HCT116 (cell line): Measurements from ENCODE around the gene FH. TPM values are rescaled to one million over a fixed set of nuclear protein-coding genes. Genes with fewer than 3 reads are reported as not detected.

Experiments used
- ATAC-seq: fragments of 200-7000 bp; cut with Tn5 transposase; 2 replicates; pipeline ENCODE4 v1.9.1; 2020; ENCODE audit warnings: mild to moderate bottlenecking, moderate library complexity
- BruUV-seq: library from RNA; stranded (reverse); fragments of 400-500 nt; replicated peaks from 2 replicates; lab custom pipeline; 2021; lab: Mats Ljungman, UMichigan
- CTCF ChIA-PET: fragments of 300-600 bp; sonication (Branson Sonifier 250); formaldehyde crosslinking; loops from one replicate; lab custom pipeline; 2021; ENCODE audit warnings: antibody characterized with exemption; lab: Charles Lee
- POLR2A ChIA-PET: fragments of 300-600, 350-600 bp; sonication (Branson Sonifier 250); formaldehyde crosslinking; loops from one replicate; lab custom pipeline; 2021; ENCODE audit warnings: antibody characterized with exemption; lab: Charles Lee
- RAD21 ChIA-PET, 2 experiments: fragments of 300-600 bp; sonication (Branson Sonifier 250); formaldehyde crosslinking; loops; one replicate each; lab custom pipeline; 2023; ENCODE audit warnings: low total read pairs in 2 of 2; ENCODE audit not compliant: uncharacterized antibody in 2 of 2, unreplicated experiment in 2 of 2, low non-redundant PET in 1 of 2; lab: Charles Lee
- DNase-seq: peaks from one replicate; pipeline ENCODE4 v3.0.0-alpha.2; 2010; ENCODE audit warnings: low read depth, low spot score
- H2AFZ ChIP-seq: fragments of 200-600 bp; shearing (Covaris generic), sonication (generic); 2 replicates; pipeline ENCODE4 v1.6.1; 2017; ENCODE audit warnings: low read depth, mixed run types, mixed read lengths, antibody characterized with exemption, low read length; ENCODE audit not compliant: poor library complexity, severe bottlenecking
- H3K27ac ChIP-seq: 2 replicates; pipeline ENCODE4 v1.5.1; 2012; ENCODE audit warnings: low read depth, low read length
- H3K27me3 ChIP-seq: fragments of 200-600 bp; sonication (generic); 2 replicates; pipeline ENCODE4 v1.6.1; 2016; ENCODE audit warnings: mixed run types, low read length, mixed read lengths; ENCODE audit not compliant: insufficient read depth
- H3K36me3 ChIP-seq, 2 experiments: fragments of 200-500 bp in 1 of 2; fragments of 200-600 bp in 1 of 2; sonication (Bioruptor generic) in 1 of 2; sonication (generic) in 1 of 2; 2 replicates each; pipeline versions ENCODE4 v1.5.1 to v1.6.1; 2014 to 2016; ENCODE audit warnings: low read length in 2 of 2, inconsistent platforms in 1 of 2, mixed read lengths in 1 of 2, mixed run types in 1 of 2; ENCODE audit not compliant: insufficient read depth in 2 of 2, control insufficient read depth in 1 of 2
- H3K4me1 ChIP-seq, 2 experiments: fragments of 200-600 bp in 1 of 2; sonication (generic) in 1 of 2; 2 replicates each; pipeline versions ENCODE4 v1.5.1 to v1.6.1; 2012 to 2017; ENCODE audit warnings: low read length in 2 of 2, inconsistent platforms in 1 of 2, mild to moderate bottlenecking in 1 of 2, mixed read lengths in 1 of 2, mixed run types in 1 of 2, moderate library complexity in 1 of 2; ENCODE audit not compliant: insufficient read depth in 2 of 2, control insufficient read depth in 1 of 2
- H3K4me2 ChIP-seq: fragments of 200-600 bp; sonication (generic); 2 replicates; pipeline ENCODE4 v1.6.1; 2017; ENCODE audit warnings: mixed run types, low read length, mixed read lengths
- H3K4me3 ChIP-seq, 2 experiments: fragments of 200-600 bp in 1 of 2; sonication (generic) in 1 of 2; replicated peaks in 1 of 2; 2 replicates each; pipeline ENCODE4 v1.5.1; 2011 to 2016; ENCODE audit warnings: low read length in 2 of 2, control low read depth in 1 of 2, low read depth in 1 of 2, mild to moderate bottlenecking in 1 of 2, mixed read lengths in 1 of 2, mixed run types in 1 of 2
- H3K79me2 ChIP-seq: fragments of 200-600 bp; sonication (generic); 2 replicates; pipeline ENCODE4 v1.6.1; 2017; ENCODE audit warnings: mild to moderate bottlenecking, mixed run types, low read length, moderate library complexity, mixed read lengths; ENCODE audit not compliant: insufficient read depth
- H3K9ac ChIP-seq: fragments of 200-600 bp; sonication (generic); 2 replicates; pipeline ENCODE4 v1.6.1; 2016; ENCODE audit warnings: low read length, mixed read lengths
- H3K9me2 ChIP-seq: fragments of 200-600 bp; sonication (generic), shearing (Covaris generic); 2 replicates; pipeline ENCODE4 v1.6.1; 2017; ENCODE audit warnings: mixed run types, mild to moderate bottlenecking, moderate library complexity; ENCODE audit not compliant: insufficient read depth
- H3K9me3 ChIP-seq, 2 experiments: fragments of 200-500 bp in 1 of 2; fragments of 200-600 bp in 1 of 2; sonication (Bioruptor generic) in 1 of 2; sonication (generic) in 1 of 2; 2 replicates each; pipeline ENCODE4 v1.6.1; 2014 to 2017; ENCODE audit warnings: low read length in 2 of 2, mixed read lengths in 2 of 2, inconsistent platforms in 1 of 2, low read depth in 1 of 2, mild to moderate bottlenecking in 1 of 2, mixed run types in 1 of 2, moderate library complexity in 1 of 2; ENCODE audit not compliant: control insufficient read depth in 1 of 2, insufficient read depth in 1 of 2
- H4K20me1 ChIP-seq: fragments of 200-600 bp; sonication (generic), shearing (Covaris generic); 2 replicates; pipeline ENCODE4 v1.6.1; 2017; ENCODE audit warnings: mixed run types, mild to moderate bottlenecking, moderate library complexity; ENCODE audit not compliant: insufficient read depth
- CBX3 ChIP-seq: IDR thresholded peaks from 2 replicates; pipeline ENCODE4 v1.6.1; 2012; ENCODE audit warnings: low read depth
- EGR1 ChIP-seq: IDR thresholded peaks from 2 replicates; pipeline ENCODE4 v1.6.1; 2012; ENCODE audit warnings: low read depth
- EZH2 ChIP-seq: fragments of 200-600 bp; sonication (generic); IDR thresholded peaks from 2 replicates; pipeline ENCODE4 v1.6.1; 2017; ENCODE audit warnings: antibody characterized with exemption, mixed run types
- EZH2phosphoT487 ChIP-seq: fragments of 200-600 bp; IDR thresholded peaks from 2 replicates; pipeline ENCODE4 v1.6.1; 2018; ENCODE audit warnings: antibody characterized with exemption, borderline replicate concordance
- FOSL1 ChIP-seq: IDR thresholded peaks from 2 replicates; pipeline ENCODE4 v1.6.1; 2012; ENCODE audit warnings: low read depth
- TCF7L2 ChIP-seq: IDR thresholded peaks from 2 replicates; pipeline ENCODE4 v1.7.0; 2011; ENCODE audit warnings: borderline replicate concordance, inconsistent platforms; ENCODE audit not compliant: insufficient read depth, insufficient read length; ENCODE audit errors: extremely low read depth
- YY1 ChIP-seq: IDR thresholded peaks from 2 replicates; pipeline ENCODE4 v1.6.1; 2011; ENCODE audit warnings: low read length, low read depth, moderate library complexity, mild to moderate bottlenecking; ENCODE audit not compliant: insufficient replicate concordance; ENCODE audit errors: extremely low read depth
- ZNF274 ChIP-seq: fragments of 200-500 bp; sonication (Bioruptor generic); IDR thresholded peaks from 2 replicates; pipeline ENCODE4 v1.6.1; 2014; ENCODE audit warnings: mild to moderate bottlenecking, low read depth, low read length, inconsistent platforms
- intact Hi-C: fragments of 100-400 bp; cut with micrococcal nuclease; formaldehyde crosslinking; loops from 2 replicates; pipeline ENCODE4 v1.10.0; 2022
- total RNA-seq: library from RNA; stranded (reverse); gene quantifications from one replicate; pipeline ENCODE4 v1.2.1, GENCODE V29; 2021; ENCODE audit not compliant: unreplicated experiment
- TF ChIP-seq, protein P1 (sequence below): IDR thresholded peaks from 2 replicates; pipeline ENCODE4 v1.6.1; 2012

The FH gene
- total RNA-seq, 1 experiment from 2014 or later: 67.7 TPM

DNA sequence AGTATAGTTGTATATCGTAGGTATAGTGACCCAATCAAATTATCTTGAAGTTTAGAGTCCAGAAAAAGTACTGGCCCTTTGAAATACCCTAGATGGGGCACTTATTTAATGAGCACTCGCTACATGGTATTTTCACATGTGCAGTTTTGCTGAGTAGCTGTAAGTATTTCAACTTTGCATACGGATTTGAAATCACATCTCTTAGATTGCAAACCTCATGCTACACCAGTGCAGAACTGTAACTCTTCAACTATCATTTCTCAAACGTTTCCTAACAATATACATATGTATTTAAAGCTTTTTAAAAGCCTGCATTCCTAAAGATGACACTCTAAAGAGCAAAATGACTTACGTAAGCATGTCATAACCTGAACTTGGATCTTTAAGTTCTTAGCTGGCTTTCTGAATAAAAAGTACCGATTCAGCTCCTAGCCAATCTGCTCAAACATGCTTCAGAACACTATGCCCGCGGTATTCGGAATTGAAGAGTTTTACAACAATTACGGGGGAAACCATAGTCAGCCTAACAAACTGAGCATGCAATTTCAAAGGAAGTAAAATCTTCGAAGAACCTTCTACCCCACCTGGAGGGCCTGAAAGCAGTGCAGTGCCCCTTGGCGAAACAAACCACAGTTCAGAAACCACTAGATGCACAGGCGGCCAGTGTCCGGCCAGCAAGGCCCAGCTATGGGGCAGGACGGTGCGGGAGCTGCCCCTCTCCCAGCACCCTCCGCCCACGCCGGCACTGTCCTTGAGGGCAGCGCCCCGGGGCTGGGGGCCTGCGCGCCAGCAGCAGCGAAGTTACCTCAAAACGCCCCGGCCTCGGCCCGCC is 863 bp downstream of the FH start:
- RAD21 ChIA-PET: no interaction called here
- H3K79me2 ChIP-seq: peaks cover 46% of the 10 kb centered on the region
- H3K9me3 ChIP-seq: no peaks in the 10 kb centered on the region
- H3K27ac ChIP-seq: peak overlapping the region; percentile 73
- CTCF ChIA-PET: interaction anchor here (1.7 kb wide), 1 partner anchor 92 kb away, joined by 4 read pairs; no protein-coding TSS in a partner anchor
- POLR2A ChIA-PET: interaction anchor here (0.9 to 1.4 kb wide), 3 partner anchors 10 to 122 kb away, joined by 4 to 5 read pairs (median 5); partner anchors contain the start of genes CHML and OPN3
- H2AFZ ChIP-seq: no peak overlapping the region
- TF ChIP-seq EZH2phosphoT487: no peak
- no peak for TF ChIP-seq TCF7L2
- no peak for TF ChIP-seq EZH2
- TF ChIP-seq YY1: no peak
- no peak for TF ChIP-seq CBX3
- TF ChIP-seq, protein P1, sequence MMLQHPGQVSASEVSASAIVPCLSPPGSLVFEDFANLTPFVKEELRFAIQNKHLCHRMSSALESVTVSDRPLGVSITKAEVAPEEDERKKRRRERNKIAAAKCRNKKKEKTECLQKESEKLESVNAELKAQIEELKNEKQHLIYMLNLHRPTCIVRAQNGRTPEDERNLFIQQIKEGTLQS: no peak
- no peak for TF ChIP-seq EGR1
- TF ChIP-seq FOSL1: no peak
- no peak for TF ChIP-seq ZNF274
- peak overlapping the region; percentile 85 for H3K9ac ChIP-seq
- TSS peak; percentile 59 for BruUV-seq
- peaks cover 3% of the 10 kb centered on the region; the same call in 1 of the 2 replicates for H3K9me2 ChIP-seq
- peak; percentile 41 for ATAC-seq
- H4K20me1 ChIP-seq: no peaks in the 10 kb centered on the region
- no peaks in the 10 kb centered on the region for H3K36me3 ChIP-seq
- H3K27me3 ChIP-seq: 0 out of 2 replicates have a peak, but pooled peaks cover 3% of the 10 kb centered on the region
- peak overlapping the region; percentile 68 to 76 for H3K4me3 ChIP-seq
- intact Hi-C loops: no loop called here
- H3K4me2 ChIP-seq: peak overlapping the region; percentile 89
- no peak for DNase-seq
- H3K4me1 ChIP-seq: peaks cover 5 to 12% of the 10 kb centered on the region in 2 experiments; a peak in 2 of 4 replicates
